IMR-90 (cell line): Measurements from ENCODE around the gene PNKD. TPM values are rescaled to one million over a fixed set of nuclear protein-coding genes. Genes with fewer than 3 reads are reported as not detected.

Experiments used
- ATAC-seq: fragments of 200-7000 bp; cut with Tn5 transposase; 2 replicates; pipeline ENCODE4 v1.9.1; 2020; ENCODE audit warnings: low read depth, mild to moderate bottlenecking, moderate library complexity
- BruUV-seq: library from RNA; stranded (reverse); fragments of 400-500 nt; replicated peaks from 2 replicates; lab custom pipeline; 2021; lab: Mats Ljungman, UMichigan
- CTCF ChIA-PET: fragments of 300-600 bp; formaldehyde crosslinking; extraction: SDS; loops from one replicate; lab custom pipeline; 2021; ENCODE audit warnings: antibody characterized with exemption; lab: Yijun Ruan, JAX
- POLR2A ChIA-PET: fragments of 300-600 bp; sonication (Branson Sonifier 250); formaldehyde crosslinking; loops from one replicate; lab custom pipeline; 2022; ENCODE audit warnings: antibody characterized with exemption; ENCODE audit not compliant: unreplicated experiment; lab: Charles Lee
- DNase-seq: peaks from one replicate; pipeline ENCODE4 v3.0.0; 2013
- H2AFZ ChIP-seq: replicated peaks from 2 replicates; pipeline ENCODE3; 2013; ENCODE audit warnings: low read length, mild to moderate bottlenecking; ENCODE audit not compliant: poor library complexity
- H2AK5ac ChIP-seq: 2 replicates; pipeline ENCODE4 v1.6.1; 2013; ENCODE audit warnings: low read depth, low read length, inconsistent platforms
- H2AK9ac ChIP-seq: replicated peaks from 2 replicates; pipeline ENCODE3; 2013; ENCODE audit warnings: mild to moderate bottlenecking, low read depth, low read length, moderate library complexity; ENCODE audit not compliant: poor library complexity
- H2BK120ac ChIP-seq: 2 replicates; pipeline ENCODE4 v1.6.1; 2013; ENCODE audit warnings: low read depth, low read length, inconsistent platforms
- H2BK15ac ChIP-seq: 3 replicates; pipeline ENCODE4 v1.6.1; 2013; ENCODE audit warnings: low read depth, low read length, inconsistent platforms
- H2BK20ac ChIP-seq: 2 replicates; pipeline ENCODE4 v1.6.1; 2013; ENCODE audit warnings: low read depth, mild to moderate bottlenecking, inconsistent platforms, low read length, moderate library complexity
- H2BK5ac ChIP-seq: 2 replicates; pipeline ENCODE4 v1.6.1; 2013; ENCODE audit warnings: mild to moderate bottlenecking, low read depth, low read length, inconsistent platforms; ENCODE audit not compliant: poor library complexity, severe bottlenecking
- H3K14ac ChIP-seq: replicated peaks from 2 replicates; pipeline ENCODE4 v1.6.1; 2013; ENCODE audit warnings: low read depth, low read length, inconsistent platforms
- H3K18ac ChIP-seq: 2 replicates; pipeline ENCODE4 v1.6.1; 2013; ENCODE audit warnings: low read depth, low read length, control low read depth
- H3K23ac ChIP-seq: 2 replicates; pipeline ENCODE4 v1.6.1; 2013; ENCODE audit warnings: low read depth, low read length, inconsistent platforms
- H3K27ac ChIP-seq: 2 replicates; pipeline ENCODE4 v1.5.1; 2013; ENCODE audit warnings: mild to moderate bottlenecking, control low read depth, low read length; ENCODE audit not compliant: insufficient read depth
- H3K27me3 ChIP-seq: 2 replicates; pipeline ENCODE4 v1.6.1; 2013; ENCODE audit warnings: low read length; ENCODE audit not compliant: control insufficient read depth, insufficient read depth
- H3K36me3 ChIP-seq: 2 replicates; pipeline ENCODE4 v1.6.1; 2013; ENCODE audit warnings: low read length, mixed read lengths; ENCODE audit not compliant: control insufficient read depth, insufficient read depth
- H3K4ac ChIP-seq: 2 replicates; pipeline ENCODE4 v1.6.1; 2013; ENCODE audit warnings: low read depth, low read length, inconsistent platforms
- H3K4me1 ChIP-seq: 2 replicates; pipeline ENCODE4 v1.6.1; 2013; ENCODE audit warnings: low read length, mixed read lengths; ENCODE audit not compliant: control insufficient read depth, insufficient read depth
- H3K4me2 ChIP-seq: 2 replicates; pipeline ENCODE4 v1.6.1; 2013; ENCODE audit warnings: low read depth, mild to moderate bottlenecking, control low read depth, low read length, moderate library complexity
- H3K4me3 ChIP-seq: 2 replicates; pipeline ENCODE4 v1.5.1; 2013; ENCODE audit warnings: low read depth, mild to moderate bottlenecking, control low read depth, low read length, moderate library complexity; ENCODE audit not compliant: insufficient read depth
- H3K56ac ChIP-seq: 2 replicates; pipeline ENCODE4 v1.6.1; 2013; ENCODE audit warnings: low read length, inconsistent platforms; ENCODE audit not compliant: insufficient read depth; ENCODE audit errors: extremely low read depth
- H3K79me1 ChIP-seq, 2 experiments: 2 replicates each; pipeline ENCODE4 v1.6.1; 2013; ENCODE audit warnings: low read length in 2 of 2, inconsistent platforms in 1 of 2, low read depth in 1 of 2
- H3K9ac ChIP-seq: 2 replicates; pipeline ENCODE4 v1.6.1; 2013; ENCODE audit warnings: low read depth, low read length, control low read depth
- H3K9me1 ChIP-seq: 2 replicates; pipeline ENCODE4 v1.6.1; 2013; ENCODE audit warnings: low read length, inconsistent platforms; ENCODE audit not compliant: insufficient read depth
- H3K9me3 ChIP-seq: 2 replicates; pipeline ENCODE4 v1.6.1; 2013; ENCODE audit warnings: low read length; ENCODE audit not compliant: control insufficient read depth, insufficient read depth
- H4K20me1 ChIP-seq: 2 replicates; pipeline ENCODE4 v1.6.1; 2013; ENCODE audit warnings: low read length, inconsistent platforms; ENCODE audit not compliant: insufficient read depth
- H4K5ac ChIP-seq: 2 replicates; pipeline ENCODE4 v1.6.1; 2013; ENCODE audit warnings: mild to moderate bottlenecking, low read depth, low read length, control low read depth
- H4K8ac ChIP-seq, 2 experiments: 2 replicates each; pipeline ENCODE4 v1.6.1; 2013; ENCODE audit warnings: low read depth in 2 of 2, low read length in 2 of 2, control low read depth in 1 of 2, inconsistent platforms in 1 of 2
- H4K91ac ChIP-seq: 2 replicates; pipeline ENCODE4 v1.6.1; 2013; ENCODE audit warnings: low read depth, low read length, inconsistent platforms; ENCODE audit not compliant: insufficient read depth
- BHLHE40 ChIP-seq: fragments of 150-350 bp; IDR thresholded peaks from 2 replicates; pipeline ENCODE4 v1.6.1; 2016; ENCODE audit warnings: mild to moderate bottlenecking, low read depth, low read length
- CEBPB ChIP-seq: IDR thresholded peaks from 2 replicates; pipeline ENCODE4 v1.6.1; 2012; ENCODE audit warnings: low read depth, low read length, improper control_type of control experiment
- CHD1 ChIP-seq: IDR thresholded peaks from 2 replicates; pipeline ENCODE4 v1.6.1; 2012; ENCODE audit warnings: low read depth, low read length, improper control_type of control experiment
- RAD21 ChIP-seq: IDR thresholded peaks from 2 replicates; pipeline ENCODE4 v1.6.1; 2012; ENCODE audit warnings: low read length, improper control_type of control experiment
- RCOR1 ChIP-seq: IDR thresholded peaks from 2 replicates; pipeline ENCODE4 v1.6.1; 2012; ENCODE audit warnings: mild to moderate bottlenecking, low read length, improper control_type of control experiment; ENCODE audit not compliant: insufficient replicate concordance
- RFX5 ChIP-seq: IDR thresholded peaks from 2 replicates; pipeline ENCODE4 v1.8.0; 2012; ENCODE audit warnings: low read depth, mild to moderate bottlenecking, low read length, moderate library complexity
- WGBS, 2 experiments: methylation state at CpG; one replicate each; pipeline versions ENCODE4 v1.1.5 to v1.1.7; 2013; ENCODE audit warnings: missing lambda C conversion rate in 2 of 2; ENCODE audit not compliant: insufficient read length in 1 of 2; ENCODE audit errors: extremely low coverage in 2 of 2; 5-methylcytosine and 5-hydroxymethylcytosine counted together
- dilution Hi-C: fragments of 300-500 bp; cut with HindIII; formaldehyde crosslinking; loops from one replicate; pipeline ENCODE4 v1.14.3; 2018; ENCODE audit warnings: low sequenced_read_pairs; ENCODE audit not compliant: unreplicated experiment
- in situ Hi-C: fragments of 300-500 bp; cut with MboI; formaldehyde crosslinking; loops from 3 replicates; pipeline ENCODE4 v1.14.3; 2019; ENCODE audit warnings: low sequenced_read_pairs, inconsistent platforms, mixed read lengths
- intact Hi-C: fragments of 100-400 bp; cut with micrococcal nuclease; formaldehyde crosslinking; loops from 2 replicates; pipeline ENCODE4 v1.10.0; 2022
- polyA plus RNA-seq, 3 experiments: library from polyadenylated mRNA; depleted of rRNA; stranded (reverse); fragments of >200 nt; gene quantifications; 2 replicates each; pipeline ENCODE4 v1.2.3, GENCODE V29; 2012; ENCODE audit warnings: low replicate concordance in 1 of 3
- total RNA-seq: library from RNA; depleted of rRNA; stranded (reverse); fragments of >200 nt; gene quantifications from 2 replicates; pipeline ENCODE4 v1.2.3, GENCODE V29; 2012
- TF ChIP-seq, protein P1 (sequence below): fragments of 150-350 bp; IDR thresholded peaks from 2 replicates; pipeline ENCODE4 v1.6.1; 2017; ENCODE audit warnings: mild to moderate bottlenecking, antibody characterized with exemption, low read length, low read depth

Gene PNKD
- total and polyA plus RNA-seq, 2 of the 4 experiments (the other 2 are of a cell fraction): 19.2 to 68.5 TPM

GRCh38 chr2:218256612-218257350, 13.5 kb upstream of the PNKD start:
- no peak overlapping the region for H3K23ac ChIP-seq
- ATAC-seq (no peak), DNase-seq (no peak)
- no peak overlapping the region for H2BK15ac ChIP-seq
- H3K18ac ChIP-seq: no peak overlapping the region
- no peak overlapping the region for H2AK5ac ChIP-seq
- peaks cover 16 to 22% of the 10 kb centered on the region in 2 experiments for H3K79me1 ChIP-seq
- H4K8ac ChIP-seq: no peak overlapping the region
- no peak for TF ChIP-seq BHLHE40
- TF ChIP-seq RAD21: no peak
- TF ChIP-seq CEBPB: no peak
- no peak for TF ChIP-seq CHD1
- no peak for TF ChIP-seq RFX5
- no peak for TF ChIP-seq RCOR1
- TF ChIP-seq, protein P1, sequence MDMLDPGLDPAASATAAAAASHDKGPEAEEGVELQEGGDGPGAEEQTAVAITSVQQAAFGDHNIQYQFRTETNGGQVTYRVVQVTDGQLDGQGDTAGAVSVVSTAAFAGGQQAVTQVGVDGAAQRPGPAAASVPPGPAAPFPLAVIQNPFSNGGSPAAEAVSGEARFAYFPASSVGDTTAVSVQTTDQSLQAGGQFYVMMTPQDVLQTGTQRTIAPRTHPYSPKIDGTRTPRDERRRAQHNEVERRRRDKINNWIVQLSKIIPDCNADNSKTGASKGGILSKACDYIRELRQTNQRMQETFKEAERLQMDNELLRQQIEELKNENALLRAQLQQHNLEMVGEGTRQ: no peak
- no peak overlapping the region for H2AFZ ChIP-seq
- no peak overlapping the region for H3K14ac ChIP-seq
- ChIA-PET POLR2A (no interaction called here), CTCF (interaction anchor here (0.6 kb wide), 1 partner anchor 14 kb away, joined by 3 read pairs; the partner anchor contains the start of genes AAMP and PNKD)
- H3K4ac ChIP-seq: no peak overlapping the region
- H3K9ac ChIP-seq: no peak overlapping the region
- no peak overlapping the region for H3K4me2 ChIP-seq
- intact Hi-C loops: loop anchor here (5.0 kb wide), 1 partner anchor 69 kb away; no protein-coding TSS in a partner anchor
- in situ Hi-C loops: no loop called here
- WGBS, 2 experiments: 93% methylated on average over 6 of the region's 13 CpGs; no CpG with 5 or more reads in 1 of the 2 experiments
- no peak overlapping the region for H3K56ac ChIP-seq
- H3K36me3 ChIP-seq: peaks cover 35% of the 10 kb centered on the region
- H3K9me3 ChIP-seq: no peaks in the 10 kb centered on the region
- no peak overlapping the region for H4K91ac ChIP-seq
- H3K4me1 ChIP-seq: peaks cover 17% of the 10 kb centered on the region
- BruUV-seq: no TSS peak
- H3K27me3 ChIP-seq: no peaks in the 10 kb centered on the region
- dilution Hi-C loops: no loop called here
- no peak overlapping the region for H2BK5ac ChIP-seq
- no peak overlapping the region for H3K4me3 ChIP-seq
- no peak overlapping the region for H2BK20ac ChIP-seq
- no peak overlapping the region for H2BK120ac ChIP-seq
- no peak overlapping the region for H2AK9ac ChIP-seq
- no peaks in the 10 kb centered on the region; the same call in 1 of the 2 replicates for H3K9me1 ChIP-seq
- H4K20me1 ChIP-seq: peaks cover 19% of the 10 kb centered on the region
- no peak overlapping the region for H4K5ac ChIP-seq
- H3K27ac ChIP-seq: no peak overlapping the region
